ENCODE measurements around the gene CRX. TPM values are rescaled to one million over a fixed set of nuclear protein-coding genes. Genes with fewer than 3 reads are reported as not detected.
"Not testable (repeated sequence)": the region's sequence is repeated elsewhere in the genome, so short reads cannot be mapped to it uniquely, and the experiment has no call there.

Gene CRX
- total RNA-seq, 1 donor from 2014 or later, result not detected

GRCh38 chr19:47798904-47799266 is 22.9 kb upstream of the CRX start:
- DNase-seq, result no peak
- H3K4me1 ChIP-seq, result no peaks in the 10 kb centered on the region
- H3K9me3 ChIP-seq, result no peaks in the 10 kb centered on the region
- no peak overlapping the region for H3K27ac ChIP-seq
- no peaks in the 10 kb centered on the region for H3K27me3 ChIP-seq (ENCODE audit: low read depth)
- TF ChIP-seq, protein P1, sequence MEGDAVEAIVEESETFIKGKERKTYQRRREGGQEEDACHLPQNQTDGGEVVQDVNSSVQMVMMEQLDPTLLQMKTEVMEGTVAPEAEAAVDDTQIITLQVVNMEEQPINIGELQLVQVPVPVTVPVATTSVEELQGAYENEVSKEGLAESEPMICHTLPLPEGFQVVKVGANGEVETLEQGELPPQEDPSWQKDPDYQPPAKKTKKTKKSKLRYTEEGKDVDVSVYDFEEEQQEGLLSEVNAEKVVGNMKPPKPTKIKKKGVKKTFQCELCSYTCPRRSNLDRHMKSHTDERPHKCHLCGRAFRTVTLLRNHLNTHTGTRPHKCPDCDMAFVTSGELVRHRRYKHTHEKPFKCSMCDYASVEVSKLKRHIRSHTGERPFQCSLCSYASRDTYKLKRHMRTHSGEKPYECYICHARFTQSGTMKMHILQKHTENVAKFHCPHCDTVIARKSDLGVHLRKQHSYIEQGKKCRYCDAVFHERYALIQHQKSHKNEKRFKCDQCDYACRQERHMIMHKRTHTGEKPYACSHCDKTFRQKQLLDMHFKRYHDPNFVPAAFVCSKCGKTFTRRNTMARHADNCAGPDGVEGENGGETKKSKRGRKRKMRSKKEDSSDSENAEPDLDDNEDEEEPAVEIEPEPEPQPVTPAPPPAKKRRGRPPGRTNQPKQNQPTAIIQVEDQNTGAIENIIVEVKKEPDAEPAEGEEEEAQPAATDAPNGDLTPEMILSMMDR (IDR thresholded peaks at IDR 0.05), result no peak
- intact Hi-C loops (cut with DNase I), result no loop called here
- no peak overlapping the region for H3K4me3 ChIP-seq
- no peak for ATAC-seq
- H3K36me3 ChIP-seq, result no peaks in the 10 kb centered on the region

GRCh38 chr19:47801270-47801669 is 20.5 kb upstream of the CRX start:
- Histone ChIP-seq H3K36me3 (no peaks in the 10 kb centered on the region), H3K27me3 (ENCODE audit: low read depth) (no peaks in the 10 kb centered on the region), H3K27ac (no peak overlapping the region), H3K4me3 (no peak overlapping the region), H3K4me1 (no peaks in the 10 kb centered on the region), H3K9me3 (no peaks in the 10 kb centered on the region)
- DNase-seq (no peak), ATAC-seq (no peak)
- intact Hi-C loops (cut with DNase I), result no loop called here
- TF ChIP-seq, protein P1 (IDR thresholded peaks at IDR 0.05), result no peak

- TF ChIP-seq, protein P1 (IDR thresholded peaks at IDR 0.05), result no peak
- ATAC-seq (peak in 1 of 2 donors; percentile 29), DNase-seq (no peak)
- Histone ChIP-seq H3K27ac (no peak overlapping the region), H3K4me1 (no peaks in the 10 kb centered on the region), H3K9me3 (no peaks in the 10 kb centered on the region), H3K36me3 (no peaks in the 10 kb centered on the region), H3K4me3 (no peak overlapping the region), H3K27me3 (ENCODE audit: low read depth) (peaks cover 4% of the 10 kb centered on the region)
- intact Hi-C loops (cut with DNase I), result no loop called here
Observed at GRCh38 chr19:47802521-47803043, 19.2 kb upstream of the CRX start.

DNA sequence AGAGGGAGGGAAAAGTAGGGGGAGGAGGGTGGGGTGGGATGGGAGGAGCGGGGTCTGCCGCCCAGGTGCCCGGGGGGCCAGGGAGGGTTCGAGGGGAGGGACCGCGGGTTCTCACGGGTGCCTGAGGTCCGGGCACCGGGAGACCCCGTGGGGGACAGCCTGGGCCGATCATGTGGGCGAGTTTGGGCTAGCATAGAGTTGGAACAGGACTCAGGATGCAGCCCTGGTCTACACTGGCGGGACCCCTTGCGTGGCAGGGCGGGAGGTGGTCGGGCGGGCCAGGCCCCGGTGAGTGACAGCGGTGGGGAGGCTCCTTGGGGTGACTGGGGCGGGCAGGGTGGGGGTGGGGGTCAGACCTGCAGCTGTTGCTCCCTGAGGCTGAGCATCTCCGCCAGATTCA is 18.6 kb upstream of the CRX start:
- DNase-seq; H3K4me3 ChIP-seq; H3K36me3 ChIP-seq; H3K27me3 ChIP-seq (ENCODE audit: low read depth); H3K27ac ChIP-seq; H3K9me3 ChIP-seq; intact Hi-C loops (cut with DNase I); H3K4me1 ChIP-seq; ATAC-seq: not testable (repeated sequence)

- peak in 1 of 2 donors; percentile 11 for ATAC-seq
- H3K36me3 ChIP-seq; DNase-seq; H3K4me1 ChIP-seq; H3K27ac ChIP-seq; H3K9me3 ChIP-seq; H3K27me3 ChIP-seq (ENCODE audit: low read depth); intact Hi-C loops (cut with DNase I); H3K4me3 ChIP-seq: not testable (repeated sequence)
Observed at GRCh38 chr19:47803671-47804070, 18.1 kb upstream of the CRX start.

DNA sequence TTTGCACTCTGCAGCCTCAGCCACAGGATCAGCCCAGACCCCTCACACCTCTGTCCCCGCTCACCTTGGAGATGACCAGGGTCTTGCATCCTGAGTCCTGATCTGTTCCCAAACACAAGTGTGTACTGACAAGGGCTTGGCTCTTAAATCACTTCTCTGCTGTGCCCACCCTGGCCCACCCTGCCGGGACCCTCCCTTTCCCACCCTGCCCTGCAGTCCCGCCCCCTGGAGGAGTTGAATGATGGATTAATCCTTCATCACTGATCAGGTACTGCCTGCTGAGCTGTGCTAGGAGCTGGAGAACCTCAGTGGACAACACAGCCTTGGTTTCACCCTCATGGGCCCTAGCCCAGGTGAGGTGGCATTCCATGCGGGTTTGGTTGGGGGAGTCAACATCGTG is 17.3 kb upstream of the CRX start, which contains the start of gene TPRX1:
Gene TPRX1 (minus strand): TSS at position 101 of the 400 bp plus-strand sequence. CDS start 12 bp downstream, at position 89.
- DNase-seq; H3K9me3 ChIP-seq; intact Hi-C loops (cut with DNase I); H3K27ac ChIP-seq; H3K36me3 ChIP-seq; H3K4me3 ChIP-seq; H3K27me3 ChIP-seq (ENCODE audit: low read depth); H3K4me1 ChIP-seq: not testable (repeated sequence)
- ATAC-seq, result peak in 1 of 2 donors; percentile 27

DNA sequence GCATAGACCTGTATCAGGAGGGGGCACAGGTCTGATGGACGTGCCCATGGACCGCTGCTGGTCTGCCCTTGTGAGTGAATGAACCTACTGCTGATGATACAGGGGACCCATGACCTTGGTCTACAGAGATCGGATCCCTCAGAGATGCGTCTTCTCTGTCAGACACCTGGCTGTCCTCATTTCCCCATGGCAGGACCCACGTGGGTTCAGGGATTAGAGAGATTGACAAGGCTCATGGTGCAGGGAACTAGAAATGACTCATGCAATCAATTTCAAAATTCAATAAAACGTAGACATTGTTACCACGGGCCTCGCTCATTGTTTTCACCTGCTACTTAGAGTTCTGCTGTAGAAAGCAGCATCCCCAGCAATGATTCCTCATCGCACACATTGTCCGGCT is 16.4 kb upstream of the CRX start:
- peaks cover 4% of the 10 kb centered on the region for H3K27me3 ChIP-seq (ENCODE audit: low read depth)
- ATAC-seq (no peak), DNase-seq (no peak)
- H3K9me3 ChIP-seq, result no peaks in the 10 kb centered on the region
- no peak overlapping the region for H3K27ac ChIP-seq
- no peaks in the 10 kb centered on the region for H3K36me3 ChIP-seq
- H3K4me1 ChIP-seq, result no peaks in the 10 kb centered on the region
- TF ChIP-seq, protein P1 (IDR thresholded peaks at IDR 0.05), result no peak
- intact Hi-C loops (cut with DNase I), result no loop called here
- H3K4me3 ChIP-seq, result no peak overlapping the region

Data from lower lobe of right lung (tissue), 2 donors.